ENCODE measurements around the gene ASPRV1. TPM values are rescaled to one million over a fixed set of nuclear protein-coding genes. Genes with fewer than 3 reads are reported as not detected.

The ASPRV1 gene
- total and polyA plus RNA-seq, 2 donors (not counting 3 experiments of a cell fraction or from before 2014, with no cell fraction given), result 0.15 to 0.22 TPM

- no peak overlapping the region for H3K4me3 ChIP-seq (replicated peaks in 1 of 3; ENCODE audit: insufficient read depth in 1 of 3, low read depth in 1 of 3, low read length in 3 of 3)
- no peaks in the 10 kb centered on the region for H3K4me1 ChIP-seq (ENCODE audit: control insufficient read depth, extremely low read depth, insufficient read depth, low read length)
- ChIA-PET CTCF (interaction anchor here (1.1 kb wide), 1 partner anchor 10 kb away, joined by 3 read pairs; no protein-coding TSS in a partner anchor), POLR2A (no interaction called here)
- H2AFZ ChIP-seq (ENCODE audit: low read depth, low read length), result no peak overlapping the region
- H3K9me3 ChIP-seq (replicated peaks; ENCODE audit: control insufficient read depth, insufficient read depth, low read length), result no peaks in the 10 kb centered on the region
- no peaks in the 10 kb centered on the region for H3K9me1 ChIP-seq (replicated peaks; ENCODE audit: control insufficient read depth, extremely low read depth, insufficient read depth, low read length)
- no peaks in the 10 kb centered on the region for H3K36me3 ChIP-seq (ENCODE audit: control insufficient read depth in 2 of 2, extremely low read depth in 1 of 2, insufficient read depth in 2 of 2, low read length in 2 of 2)
- no peak for TF ChIP-seq JUN (IDR thresholded peaks at IDR 0.05; ENCODE audit: borderline replicate concordance, insufficient read depth, insufficient read length, low read depth)
- TF ChIP-seq POLR2A (IDR thresholded peaks at IDR 0.05; ENCODE audit: low read depth, low read length), result no peak
- TF ChIP-seq POLR2AphosphoS5 (IDR thresholded peaks at IDR 0.05; ENCODE audit: insufficient read depth, low read depth, low read length), result no peak
- TF ChIP-seq EZH2 (IDR thresholded peaks at IDR 0.05; ENCODE audit: borderline replicate concordance, low read depth, low read length, severe bottlenecking), result no peak
- TF ChIP-seq MYC (IDR thresholded peaks at IDR 0.05; ENCODE audit: low read depth, low read length), result no peak
- no peak for TF ChIP-seq CTCF (IDR thresholded peaks at IDR 0.05; ENCODE audit: extremely low read depth in 1 of 2, insufficient read depth in 1 of 2, low read depth in 1 of 2, low read length in 2 of 2)
- TF ChIP-seq GATA2 (IDR thresholded peaks at IDR 0.05; ENCODE audit: insufficient read depth, insufficient read length, low read depth, low read length), result no peak
- H3K79me2 ChIP-seq (ENCODE audit: control insufficient read depth, insufficient read depth, low read length), result no peaks in the 10 kb centered on the region
- dilution Hi-C loops (cut with MboI; ENCODE audit: extremely low pct_ligation_motif_present, low sequenced_read_pairs) (no loop called here), intact Hi-C loops (cut with micrococcal nuclease) (no loop called here)
- BruUV-seq (replicated peaks), result no TSS peak
- H3K9ac ChIP-seq (replicated peaks; ENCODE audit: extremely low read depth, insufficient read depth, low read length), result no peak overlapping the region
- no peak for FAIRE-seq
- DNase-seq (ENCODE audit: low read depth, low spot score), result no peak
- H3K4me2 ChIP-seq (ENCODE audit: insufficient read depth, low read length), result no peak overlapping the region
- no peaks in the 10 kb centered on the region for H4K20me1 ChIP-seq (replicated peaks; ENCODE audit: control insufficient read depth, extremely low read depth, insufficient read depth, low read length)
- peaks cover 0 to 4% of the 10 kb centered on the region in 2 experiments for H3K27me3 ChIP-seq (ENCODE audit: control insufficient read depth in 2 of 2, insufficient read depth in 2 of 2, low read length in 2 of 2)
- no peak overlapping the region for H3K27ac ChIP-seq (ENCODE audit: insufficient read depth, low read depth, low read length)
These were observed 16.6 kb upstream of the ASPRV1 start for GRCh38 chr2:69977906-69978482.

Measured in endothelial cell of umbilical vein (primary cell).